ENCODE results near the gene VTI1A. TPM values are rescaled to one million over a fixed set of nuclear protein-coding genes. Genes with fewer than 3 reads are reported as not detected.

Gene VTI1A
- total RNA-seq, 1 experiment from 2014 or later = 44.4 TPM

DNA sequence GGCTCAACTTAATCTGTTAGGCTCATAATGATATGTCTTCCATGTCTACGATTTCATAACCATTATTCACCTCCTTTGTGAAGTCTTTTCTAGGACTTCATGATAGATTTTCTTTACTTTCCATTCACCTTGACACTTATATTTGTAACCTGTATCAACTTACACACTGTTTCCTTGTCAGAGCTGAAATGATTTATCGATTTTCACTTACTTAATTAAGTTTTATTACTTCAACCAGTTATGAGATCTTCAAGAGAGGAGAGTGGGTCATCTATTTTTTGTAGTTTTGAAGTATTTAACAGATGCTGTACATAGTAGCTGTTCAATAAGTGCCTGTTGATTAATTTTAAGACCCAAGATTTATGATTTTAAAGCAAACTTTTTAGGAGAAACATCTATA, 37.4 kb downstream of the VTI1A start:
- CTCF ChIA-PET = interaction anchor here (0.9 to 2.1 kb wide), 4 partner anchors 9 to 970 kb away, joined by 3 to 4 read pairs (median 4); no protein-coding TSS in a partner anchor
- no peak for DNase-seq (ENCODE audit: unreplicated experiment)
- no TSS peak for BruUV-seq (replicated peaks)
- Mint-ChIP-seq H3K27me3 (ENCODE audit: insufficient read depth, unreplicated experiment) (no peaks in the 10 kb centered on the region), H3K4me3 (ENCODE audit: unreplicated experiment) (no peak overlapping the region), H3K9me3 (ENCODE audit: unreplicated experiment) (no peaks in the 10 kb centered on the region), H3K36me3 (ENCODE audit: insufficient read depth, unreplicated experiment) (no peaks in the 10 kb centered on the region), H3K4me1 (ENCODE audit: insufficient read depth, unreplicated experiment) (peaks cover 6% of the 10 kb centered on the region), H3K27ac (ENCODE audit: low read depth, unreplicated experiment) (no peak overlapping the region)
- POLR2A ChIA-PET = no interaction called here
- TF ChIP-seq, protein P1, sequence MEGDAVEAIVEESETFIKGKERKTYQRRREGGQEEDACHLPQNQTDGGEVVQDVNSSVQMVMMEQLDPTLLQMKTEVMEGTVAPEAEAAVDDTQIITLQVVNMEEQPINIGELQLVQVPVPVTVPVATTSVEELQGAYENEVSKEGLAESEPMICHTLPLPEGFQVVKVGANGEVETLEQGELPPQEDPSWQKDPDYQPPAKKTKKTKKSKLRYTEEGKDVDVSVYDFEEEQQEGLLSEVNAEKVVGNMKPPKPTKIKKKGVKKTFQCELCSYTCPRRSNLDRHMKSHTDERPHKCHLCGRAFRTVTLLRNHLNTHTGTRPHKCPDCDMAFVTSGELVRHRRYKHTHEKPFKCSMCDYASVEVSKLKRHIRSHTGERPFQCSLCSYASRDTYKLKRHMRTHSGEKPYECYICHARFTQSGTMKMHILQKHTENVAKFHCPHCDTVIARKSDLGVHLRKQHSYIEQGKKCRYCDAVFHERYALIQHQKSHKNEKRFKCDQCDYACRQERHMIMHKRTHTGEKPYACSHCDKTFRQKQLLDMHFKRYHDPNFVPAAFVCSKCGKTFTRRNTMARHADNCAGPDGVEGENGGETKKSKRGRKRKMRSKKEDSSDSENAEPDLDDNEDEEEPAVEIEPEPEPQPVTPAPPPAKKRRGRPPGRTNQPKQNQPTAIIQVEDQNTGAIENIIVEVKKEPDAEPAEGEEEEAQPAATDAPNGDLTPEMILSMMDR (IDR thresholded peaks at IDR 0.05; ENCODE audit: unreplicated experiment) = no peak
- intact Hi-C loops (cut with micrococcal nuclease) = no loop called here

DNA sequence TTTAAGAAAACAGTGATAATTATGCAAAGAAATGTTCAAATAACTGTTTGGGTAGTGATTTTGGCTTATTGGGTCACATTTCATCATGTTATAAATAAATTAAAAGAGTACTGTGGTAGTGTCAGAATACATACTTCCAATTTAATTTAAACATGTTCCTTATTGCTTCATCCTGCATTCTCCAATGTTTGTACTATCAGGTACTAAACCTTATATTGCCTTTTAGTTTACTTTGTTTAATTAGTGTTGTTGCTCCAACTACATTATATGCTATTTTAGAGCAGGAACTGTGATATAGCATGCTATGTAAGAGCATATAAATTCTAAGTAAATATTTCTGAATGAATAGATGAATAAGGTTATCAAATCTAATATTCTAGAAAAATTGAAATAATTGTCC, 40.9 kb downstream of the VTI1A start:
- DNase-seq (ENCODE audit: unreplicated experiment) = no peak
- ChIA-PET CTCF (interaction anchor here (0.7 to 2.2 kb wide), 2 partner anchors 21 to 897 kb away, joined by 9 to 10 read pairs; no protein-coding TSS in a partner anchor), POLR2A (interaction anchor here (1.1 kb wide), 1 partner anchor 14 kb away, joined by 3 read pairs; no protein-coding TSS in a partner anchor)
- H3K27me3 Mint-ChIP-seq (ENCODE audit: insufficient read depth, unreplicated experiment) = no peaks in the 10 kb centered on the region
- peaks cover 6% of the 10 kb centered on the region for H3K4me1 Mint-ChIP-seq (ENCODE audit: insufficient read depth, unreplicated experiment)
- H3K4me3 Mint-ChIP-seq (ENCODE audit: unreplicated experiment) = no peak overlapping the region
- no peaks in the 10 kb centered on the region for H3K36me3 Mint-ChIP-seq (ENCODE audit: insufficient read depth, unreplicated experiment)
- H3K9me3 Mint-ChIP-seq (ENCODE audit: unreplicated experiment) = no peaks in the 10 kb centered on the region
- no peak overlapping the region for H3K27ac Mint-ChIP-seq (ENCODE audit: low read depth, unreplicated experiment)
- TF ChIP-seq, protein P1 (IDR thresholded peaks at IDR 0.05; ENCODE audit: unreplicated experiment) = no peak
- intact Hi-C loops (cut with micrococcal nuclease) = no loop called here
- BruUV-seq (replicated peaks) = no TSS peak

DNA sequence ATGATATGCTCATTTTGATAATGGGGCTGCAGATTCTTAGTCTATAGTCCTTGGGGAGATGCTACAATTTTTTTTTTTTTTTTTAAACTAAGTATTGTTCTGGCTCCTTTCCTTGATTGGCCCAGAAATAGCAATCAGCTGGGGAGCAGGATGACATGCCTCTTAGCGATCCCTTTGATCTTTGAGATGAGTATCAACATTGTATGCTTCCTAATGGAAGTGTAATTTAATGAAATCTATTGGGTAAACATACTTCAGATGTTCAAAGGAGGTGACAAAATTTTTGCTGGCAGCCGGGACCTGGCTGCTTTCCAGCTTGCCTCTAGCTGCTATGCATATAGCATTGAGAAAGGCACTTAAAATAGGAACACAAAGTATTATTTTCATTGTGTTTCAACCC, 43.5 kb downstream of the VTI1A start:
- no peak overlapping the region for H3K4me3 Mint-ChIP-seq (ENCODE audit: unreplicated experiment)
- intact Hi-C loops (cut with micrococcal nuclease) = no loop called here
- no TSS peak for BruUV-seq (replicated peaks)
- TF ChIP-seq, protein P1 (IDR thresholded peaks at IDR 0.05; ENCODE audit: unreplicated experiment) = no peak
- DNase-seq (ENCODE audit: unreplicated experiment) = peak; percentile 32
- peaks cover 6% of the 10 kb centered on the region for H3K4me1 Mint-ChIP-seq (ENCODE audit: insufficient read depth, unreplicated experiment)
- CTCF ChIA-PET = interaction anchor here (2.1 kb wide), 1 partner anchor 17 kb away, joined by 4 read pairs; no protein-coding TSS in a partner anchor
- H3K27me3 Mint-ChIP-seq (ENCODE audit: insufficient read depth, unreplicated experiment) = no peaks in the 10 kb centered on the region
- no peak overlapping the region for H3K27ac Mint-ChIP-seq (ENCODE audit: low read depth, unreplicated experiment)
- no peaks in the 10 kb centered on the region for H3K9me3 Mint-ChIP-seq (ENCODE audit: unreplicated experiment)
- no peaks in the 10 kb centered on the region for H3K36me3 Mint-ChIP-seq (ENCODE audit: insufficient read depth, unreplicated experiment)
- POLR2A ChIA-PET = interaction anchor here (0.6 to 0.7 kb wide), 2 partner anchors 9 to 1194 kb away, joined by 3 read pairs; no protein-coding TSS in a partner anchor

DNA sequence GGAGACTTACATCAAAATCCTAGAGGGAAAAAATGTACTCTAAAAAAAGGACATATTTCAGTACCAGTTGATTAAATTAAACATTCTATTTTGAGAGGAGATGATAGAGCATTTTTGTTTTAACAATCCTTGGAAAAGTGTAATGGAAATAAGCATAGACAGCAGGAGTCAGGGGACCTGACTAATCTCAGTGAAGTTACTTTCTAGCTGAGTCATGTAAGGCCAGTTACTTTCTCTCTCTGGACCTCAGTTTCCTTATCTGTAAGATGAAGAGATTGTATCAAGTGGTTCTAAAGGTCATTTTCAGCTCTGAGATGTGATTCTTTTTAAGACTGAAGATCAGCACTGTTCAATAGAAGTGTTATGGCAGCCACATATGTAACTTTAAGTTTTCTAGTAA, 44.1 kb downstream of the VTI1A start:
- Mint-ChIP-seq H3K9me3 (ENCODE audit: unreplicated experiment) (no peaks in the 10 kb centered on the region), H3K36me3 (ENCODE audit: insufficient read depth, unreplicated experiment) (no peaks in the 10 kb centered on the region), H3K4me3 (ENCODE audit: unreplicated experiment) (no peak overlapping the region), H3K4me1 (ENCODE audit: insufficient read depth, unreplicated experiment) (peaks cover 6% of the 10 kb centered on the region), H3K27me3 (ENCODE audit: insufficient read depth, unreplicated experiment) (no peaks in the 10 kb centered on the region), H3K27ac (ENCODE audit: low read depth, unreplicated experiment) (no peak overlapping the region)
- DNase-seq (ENCODE audit: unreplicated experiment) = no peak
- TF ChIP-seq, protein P1 (IDR thresholded peaks at IDR 0.05; ENCODE audit: unreplicated experiment) = no peak
- CTCF ChIA-PET = interaction anchor here (0.5 to 2.1 kb wide), 5 partner anchors 10 to 308 kb away, joined by 3 to 4 read pairs (median 3); partner anchors contain the start of gene GPAM
- no TSS peak for BruUV-seq (replicated peaks)
- POLR2A ChIA-PET = interaction anchor here (0.6 to 0.7 kb wide), 2 partner anchors 11 to 1193 kb away, joined by 3 read pairs; no protein-coding TSS in a partner anchor
- intact Hi-C loops (cut with micrococcal nuclease) = no loop called here

Measured in MCF 10A (cell line).